ENCODE data around the gene MAPK14. TPM values are rescaled to one million over a fixed set of nuclear protein-coding genes. Genes with fewer than 3 reads are reported as not detected.

MAPK14 gene
- total and polyA plus RNA-seq, 9 of the 15 experiments (the other 6 are each of a cell fraction or from before 2014, with no cell fraction given): 8.8 to 62.7 (median 35.5) TPM

- no peak for TF ChIP-seq ZNF512 (tag; IDR thresholded peaks at IDR 0.05)
- no peak for TF ChIP-seq ZBTB1 (CRISPR knock-in tag; IDR thresholded peaks at IDR 0.05; ENCODE audit: borderline replicate concordance, low read depth)
- TF ChIP-seq LARP7 (IDR thresholded peaks at IDR 0.05): no peak
- no peak for TF ChIP-seq SREBF2 (CRISPR knock-in tag; IDR thresholded peaks at IDR 0.05)
- TF ChIP-seq NCOA6 (IDR thresholded peaks at IDR 0.05): no peak
- TF ChIP-seq ETV5 (CRISPR knock-in tag; IDR thresholded peaks at IDR 0.05; ENCODE audit: low read depth): no peak
- no peak for TF ChIP-seq ZNF77 (CRISPR knock-in tag; IDR thresholded peaks at IDR 0.05)
- TF ChIP-seq ZNF695 (CRISPR knock-in tag; IDR thresholded peaks at IDR 0.05): no peak
- no peak for TF ChIP-seq PHB2 (IDR thresholded peaks at IDR 0.05; ENCODE audit: low read depth)
- TF ChIP-seq ZKSCAN8 (CRISPR knock-in tag; IDR thresholded peaks at IDR 0.05): no peak
- no peak for TF ChIP-seq PCBP1 (IDR thresholded peaks at IDR 0.05; ENCODE audit: low read depth, low read length, poor library complexity, severe bottlenecking)
- TF ChIP-seq NRF1 (conservative IDR thresholded peaks at IDR 0.05 in 1 of 2, IDR thresholded peaks at IDR 0.05 in 1 of 2): no peak
- no peak for TF ChIP-seq HDAC8 (tag; IDR thresholded peaks at IDR 0.05)
- no peak for TF ChIP-seq EZH2 (IDR thresholded peaks at IDR 0.05; ENCODE audit: borderline replicate concordance, low read depth, low read length)
- TF ChIP-seq AFF1 (IDR thresholded peaks at IDR 0.05; ENCODE audit: low read depth in 1 of 2, partially characterized antibody in 2 of 2): no peak
- TF ChIP-seq CXXC5 (CRISPR knock-in tag; IDR thresholded peaks at IDR 0.05): peak; percentile 23
- no peak for TF ChIP-seq SUPT5H (IDR thresholded peaks at IDR 0.05)
- TF ChIP-seq ZNF274 (IDR thresholded peaks at IDR 0.05; ENCODE audit: borderline replicate concordance, low read depth, low read length): no peak
- no peak for TF ChIP-seq ZBED1 (IDR thresholded peaks at IDR 0.05)
- no peak for TF ChIP-seq NFIX (CRISPR knock-in tag; IDR thresholded peaks at IDR 0.05; ENCODE audit: low read depth)
Observed at GRCh38 chr6:36098920-36099647, 71.5 kb downstream of the MAPK14 start (continued).
